PC-9 (cell line): ENCODE data around the gene CDCA3. TPM values are rescaled to one million over a fixed set of nuclear protein-coding genes. Genes with fewer than 3 reads are reported as not detected.

Experiments
- BruUV-seq: library from RNA; stranded (reverse); fragments of 400-500 nt; replicated peaks from 2 replicates; lab custom pipeline; 2021; lab: Mats Ljungman, UMichigan
- CTCF ChIA-PET: fragments of 300-600 bp; sonication (Branson Sonifier 250); formaldehyde crosslinking; loops from one replicate; lab custom pipeline; 2022; ENCODE audit warnings: antibody characterized with exemption; lab: Charles Lee
- POLR2A ChIA-PET: fragments of 300-600 bp; sonication (Branson Sonifier 250); formaldehyde crosslinking; loops from one replicate; lab custom pipeline; 2022; ENCODE audit warnings: antibody characterized with exemption; ENCODE audit not compliant: unreplicated experiment; lab: Charles Lee
- DNase-seq, 2 experiments: peaks; one replicate each; pipeline versions ENCODE4 v3.0.0 to v3.0.0-alpha.2; 2015 to 2022; ENCODE audit warnings: mixed read lengths in 1 of 2
- H2AFZ ChIP-seq: fragments of 200-600 bp; sonication (generic); 2 replicates; pipeline ENCODE4 v1.8.1; 2017; ENCODE audit warnings: antibody characterized with exemption
- H3F3A ChIP-seq: fragments of 200-600 bp; sonication (generic); 2 replicates; pipeline ENCODE4 v1.8.1; 2017; ENCODE audit warnings: antibody characterized with exemption, mild to moderate bottlenecking, low read depth; ENCODE audit not compliant: insufficient read depth
- H3K27ac ChIP-seq: fragments of 200-600 bp; sonication (generic); 2 replicates; pipeline ENCODE4 v1.6.1; 2016; ENCODE audit warnings: mixed run types
- H3K27me3 ChIP-seq: fragments of 200-600 bp; sonication (generic); 2 replicates; pipeline ENCODE4 v1.6.1; 2016; ENCODE audit warnings: low read depth, mixed run types; ENCODE audit not compliant: insufficient read depth
- H3K36me3 ChIP-seq: fragments of 200-600 bp; sonication (generic); 2 replicates; pipeline ENCODE4 v1.6.1; 2016; ENCODE audit warnings: low read depth, mixed run types
- H3K4me1 ChIP-seq: fragments of 200-600 bp; sonication (generic); replicated peaks from 2 replicates; pipeline ENCODE4 v1.6.1; 2016; ENCODE audit warnings: mixed run types; ENCODE audit not compliant: insufficient read depth
- H3K4me2 ChIP-seq: fragments of 200-600 bp; sonication (generic); 2 replicates; pipeline ENCODE4 v1.6.1; 2017; ENCODE audit warnings: mixed run types
- H3K4me3 ChIP-seq: fragments of 200-600 bp; sonication (generic); 2 replicates; pipeline ENCODE4 v1.6.1; 2016; ENCODE audit warnings: mixed run types
- H3K79me2 ChIP-seq: fragments of 200-600 bp; sonication (generic); 2 replicates; pipeline ENCODE4 v1.6.1; 2017; ENCODE audit warnings: low read depth, mixed run types
- H3K9me2 ChIP-seq: fragments of 200-600 bp; sonication (generic); 2 replicates; pipeline ENCODE4 v1.8.1; 2017; ENCODE audit warnings: mild to moderate bottlenecking; ENCODE audit not compliant: insufficient read depth
- H3K9me3 ChIP-seq: fragments of 200-600 bp; sonication (generic); 2 replicates; pipeline ENCODE4 v1.8.1; 2016; ENCODE audit warnings: low read depth; ENCODE audit not compliant: insufficient read depth
- H4K20me1 ChIP-seq: fragments of 200-600 bp; sonication (generic); 2 replicates; pipeline ENCODE4 v1.8.1; 2017; ENCODE audit not compliant: insufficient read depth
- EZH2 ChIP-seq: fragments of 200-600 bp; sonication (generic); IDR thresholded peaks from 2 replicates; pipeline ENCODE4 v1.8.0; 2017; ENCODE audit warnings: antibody characterized with exemption, low read depth
- intact Hi-C: fragments of 100-400 bp; cut with micrococcal nuclease; formaldehyde crosslinking; loops from one replicate; pipeline ENCODE4 v1.10.0; 2022; ENCODE audit not compliant: unreplicated experiment
- total RNA-seq: library from RNA; stranded (reverse); gene quantifications from 2 replicates; pipeline ENCODE4 v1.2.3, GENCODE V29; 2021
- TF ChIP-seq, protein P1 (sequence below): fragments of 200-600 bp; sonication (generic); conservative IDR thresholded peaks from 2 replicates; pipeline ENCODE4 v1.6.1; 2017; ENCODE audit warnings: mixed run types, antibody characterized with exemption, mild to moderate bottlenecking, moderate library complexity

The CDCA3 gene
- total RNA-seq, 1 experiment from 2014 or later = 125 TPM

DNA sequence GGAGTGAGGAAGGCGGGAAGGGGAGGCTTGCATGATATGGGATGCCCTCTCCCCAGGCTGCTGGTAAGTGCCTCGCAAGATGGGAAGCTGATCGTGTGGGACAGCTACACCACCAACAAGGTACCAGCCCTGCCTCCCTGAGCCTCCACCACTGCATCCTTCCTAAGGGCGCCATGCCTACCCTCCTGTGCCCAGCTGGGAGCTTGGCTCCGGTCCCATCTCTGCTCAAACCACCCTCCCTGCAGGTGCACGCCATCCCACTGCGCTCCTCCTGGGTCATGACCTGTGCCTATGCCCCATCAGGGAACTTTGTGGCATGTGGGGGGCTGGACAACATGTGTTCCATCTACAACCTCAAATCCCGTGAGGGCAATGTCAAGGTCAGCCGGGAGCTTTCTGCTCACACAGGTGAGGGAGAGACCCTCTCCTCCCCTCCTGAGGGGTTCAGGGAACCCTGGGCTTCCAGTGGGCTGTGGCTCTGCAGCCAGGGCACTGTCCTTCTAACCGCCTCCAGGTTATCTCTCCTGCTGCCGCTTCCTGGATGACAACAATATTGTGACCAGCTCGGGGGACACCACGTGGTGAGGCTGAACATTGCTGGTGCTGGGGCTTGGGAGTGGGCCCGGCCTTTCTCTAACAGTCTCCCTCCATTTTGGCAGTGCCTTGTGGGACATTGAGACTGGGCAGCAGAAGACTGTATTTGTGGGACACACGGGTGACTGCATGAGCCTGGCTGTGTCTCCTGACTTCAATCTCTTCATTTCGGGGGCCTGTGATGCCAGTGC lies 7.8 kb downstream of the CDCA3 start:
- H3K9me2 ChIP-seq = no peaks in the 10 kb centered on the region
- no peaks in the 10 kb centered on the region for H3K79me2 ChIP-seq
- no peak overlapping the region for H3K4me3 ChIP-seq
- ChIA-PET POLR2A (interaction anchor here (0.6 kb wide), 4 partner anchors 10 to 742 kb away, joined by 6 to 24 read pairs (median 7); no protein-coding TSS in a partner anchor), CTCF (interaction anchor here (0.6 to 1.2 kb wide), 3 partner anchors 8 to 48 kb away, joined by 6 to 18 read pairs (median 7); partner anchors contain the start of gene GPR162)
- no peak for TF ChIP-seq EZH2
- TF ChIP-seq, protein P1, sequence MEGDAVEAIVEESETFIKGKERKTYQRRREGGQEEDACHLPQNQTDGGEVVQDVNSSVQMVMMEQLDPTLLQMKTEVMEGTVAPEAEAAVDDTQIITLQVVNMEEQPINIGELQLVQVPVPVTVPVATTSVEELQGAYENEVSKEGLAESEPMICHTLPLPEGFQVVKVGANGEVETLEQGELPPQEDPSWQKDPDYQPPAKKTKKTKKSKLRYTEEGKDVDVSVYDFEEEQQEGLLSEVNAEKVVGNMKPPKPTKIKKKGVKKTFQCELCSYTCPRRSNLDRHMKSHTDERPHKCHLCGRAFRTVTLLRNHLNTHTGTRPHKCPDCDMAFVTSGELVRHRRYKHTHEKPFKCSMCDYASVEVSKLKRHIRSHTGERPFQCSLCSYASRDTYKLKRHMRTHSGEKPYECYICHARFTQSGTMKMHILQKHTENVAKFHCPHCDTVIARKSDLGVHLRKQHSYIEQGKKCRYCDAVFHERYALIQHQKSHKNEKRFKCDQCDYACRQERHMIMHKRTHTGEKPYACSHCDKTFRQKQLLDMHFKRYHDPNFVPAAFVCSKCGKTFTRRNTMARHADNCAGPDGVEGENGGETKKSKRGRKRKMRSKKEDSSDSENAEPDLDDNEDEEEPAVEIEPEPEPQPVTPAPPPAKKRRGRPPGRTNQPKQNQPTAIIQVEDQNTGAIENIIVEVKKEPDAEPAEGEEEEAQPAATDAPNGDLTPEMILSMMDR = no peak
- H4K20me1 ChIP-seq = no peaks in the 10 kb centered on the region
- no peak overlapping the region for H2AFZ ChIP-seq
- no peaks in the 10 kb centered on the region; the same call in 1 of the 2 replicates for H3K27me3 ChIP-seq
- no peaks in the 10 kb centered on the region for H3K36me3 ChIP-seq
- H3K9me3 ChIP-seq = no peaks in the 10 kb centered on the region
- intact Hi-C loops = no loop called here
- no peak overlapping the region for H3K4me2 ChIP-seq
- no peaks in the 10 kb centered on the region for H3K4me1 ChIP-seq
- peak in 1 of 2 experiments; percentile 32 for DNase-seq
- peaks cover 20% of the 10 kb centered on the region; the same call in 1 of the 2 replicates for H3F3A ChIP-seq
- no peak overlapping the region for H3K27ac ChIP-seq
- BruUV-seq = no TSS peak

DNA sequence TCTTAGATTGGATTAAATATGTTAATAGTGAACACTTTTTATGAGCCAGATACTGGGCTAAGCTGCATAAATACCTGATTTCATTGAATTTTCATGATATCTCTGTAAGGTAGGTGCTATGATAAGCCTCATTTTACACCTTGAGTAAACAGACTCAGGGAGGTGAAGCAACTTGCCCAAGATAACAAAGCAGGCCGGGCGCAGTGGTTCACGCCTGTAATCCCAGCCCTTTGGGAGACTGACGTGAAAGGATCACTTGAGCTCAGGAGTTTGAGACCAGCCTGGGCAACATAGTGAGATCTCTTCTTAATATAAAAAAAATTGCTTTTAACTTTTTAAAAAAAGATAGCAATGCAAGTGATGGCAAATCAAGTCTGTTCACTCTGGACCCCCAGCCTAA lies 9.0 kb downstream of the CDCA3 start:
- Histone ChIP-seq H3K79me2 (no peaks in the 10 kb centered on the region), H4K20me1 (no peaks in the 10 kb centered on the region), H3K4me3 (no peak overlapping the region), H3K4me1 (no peaks in the 10 kb centered on the region), H3K9me3 (no peaks in the 10 kb centered on the region), H3K36me3 (no peaks in the 10 kb centered on the region), H2AFZ (no peak overlapping the region), H3K4me2 (no peak overlapping the region), H3K27ac (no peak overlapping the region), H3F3A (peaks cover 15% of the 10 kb centered on the region; the same call in 1 of the 2 replicates), H3K27me3 (no peaks in the 10 kb centered on the region; the same call in 1 of the 2 replicates), H3K9me2 (no peaks in the 10 kb centered on the region)
- CTCF ChIA-PET = interaction anchor here (0.6 to 1.2 kb wide), 3 partner anchors 21 to 76 kb away, joined by 3 to 4 read pairs (median 3); partner anchors contain the start of genes GPR162 and PTMS
- no peak for TF ChIP-seq EZH2
- TF ChIP-seq, protein P1 = no peak
- POLR2A ChIA-PET = interaction anchor here (0.6 kb wide), 1 partner anchor 153 kb away, joined by 10 read pairs; the partner anchor contains the start of gene ZNF384
- intact Hi-C loops = no loop called here
- DNase-seq = no peak
- BruUV-seq = no TSS peak

DNA sequence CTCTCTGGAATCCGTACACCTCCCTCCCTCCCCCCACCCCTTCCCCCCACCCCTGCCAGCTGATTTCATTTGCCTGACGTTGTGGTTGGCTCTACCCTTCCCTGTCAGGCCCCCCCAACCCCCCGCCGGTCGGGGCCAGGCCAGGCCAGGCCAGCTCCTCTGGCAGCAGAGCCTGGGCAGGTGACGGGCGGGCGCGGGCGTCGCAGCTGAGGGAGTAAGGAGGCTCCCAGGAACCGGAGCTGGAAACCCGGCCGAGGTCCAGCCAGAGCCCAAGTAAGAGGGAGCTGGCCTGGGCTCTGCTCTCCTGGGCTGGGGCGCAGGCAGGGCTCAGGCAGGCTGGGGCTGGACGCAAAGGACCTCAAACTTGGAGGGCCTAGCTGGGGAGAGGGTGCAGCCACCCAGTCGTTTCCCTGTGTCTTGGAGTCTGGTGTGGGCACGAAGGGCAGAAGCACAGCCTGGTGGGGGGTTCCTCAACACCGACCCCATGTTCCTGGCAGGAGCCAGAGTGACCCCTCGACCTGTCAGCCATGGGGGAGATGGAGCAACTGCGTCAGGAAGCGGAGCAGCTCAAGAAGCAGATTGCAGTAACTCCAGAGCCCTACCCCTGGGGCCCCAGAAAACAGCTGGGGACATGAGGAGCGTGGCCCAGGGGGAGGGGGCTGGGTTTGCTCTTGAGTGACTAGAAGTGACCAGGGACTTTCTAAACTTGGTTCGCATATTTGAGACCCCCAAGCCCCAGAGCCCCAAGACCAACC lies 10.1 kb downstream of the CDCA3 start, which contains the start of gene GNB3:
GNB3 (plus strand) TSS at position 165 of the 755 bp plus-strand sequence; CDS start at position 528, 363 bp downstream.
- CTCF ChIA-PET = no interaction called here

More for the DNA sequence above, 10.1 kb downstream of the CDCA3 start, which contains the start of gene GNB3:
- H3K9me2 ChIP-seq = no peaks in the 10 kb centered on the region
- POLR2A ChIA-PET = no interaction called here
- no peaks in the 10 kb centered on the region for H3K9me3 ChIP-seq
- H3K4me2 ChIP-seq = no peak within 1 kb of the TSS
- H3K4me3 ChIP-seq = no peak within 1 kb of the TSS
- no peaks in the 10 kb centered on the region for H4K20me1 ChIP-seq
- no peaks in the 10 kb centered on the region for H3K36me3 ChIP-seq
- no peaks in the 10 kb centered on the region for H3K4me1 ChIP-seq
- no TSS peak for BruUV-seq
- peaks cover 4% of the 10 kb centered on the region; the same call in 1 of the 2 replicates for H3F3A ChIP-seq
- no peak within 1 kb of the TSS for H3K27ac ChIP-seq
- no peak within 1 kb of the TSS for H2AFZ ChIP-seq
- no peaks in the 10 kb centered on the region; the same call in 1 of the 2 replicates for H3K27me3 ChIP-seq
- no peak for TF ChIP-seq EZH2
- TF ChIP-seq, protein P1 = no peak
- intact Hi-C loops = no loop called here
- DNase-seq = no peak
- no peaks in the 10 kb centered on the region for H3K79me2 ChIP-seq
